ENCODE results near the gene ZNF766. TPM values are rescaled to one million over a fixed set of nuclear protein-coding genes. Genes with fewer than 3 reads are reported as not detected.
A peak's percentile ranks its signal among the peaks of the same experiment; 100 is the strongest.

Gene ZNF766
- total RNA-seq, result 10 to 100 TPM; 40.3 to 46.6 (median 42.0) TPM
- total RNA-seq (2013), result 38.7 TPM
- 33.5 to 105 (median 47.0) reads per million in 29 experiments for total RNA-seq

GRCh38 chr19:52269338-52270261, at the start of gene ZNF766:
ZNF766 (plus strand) TSS chr19:52269587; CDS start chr19:52269614, 27 bp downstream.
- Histone ChIP-seq H3K4me1 (ENCODE audit: control insufficient read depth in 1 of 2, extremely low read depth in 1 of 2, insufficient read depth in 2 of 2, low read length in 2 of 2) (peaks cover 6 to 38% of the 10 kb centered on the region in 2 experiments), H3K27ac (ENCODE audit: low read length) (peak within 1 kb of the TSS; percentile 93), H3K4me3 (ENCODE audit: control insufficient read depth in 1 of 2, extremely low read depth in 1 of 2, low read length in 1 of 2) (peak within 1 kb of the TSS; percentile 97), H3K36me3 (ENCODE audit: control insufficient read depth in 2 of 2, extremely low read depth in 1 of 2, insufficient read depth in 1 of 2, low read length in 1 of 2) (peaks cover 6 to 20% of the 10 kb centered on the region in 2 donors), H3K9me3 (no peaks in the 10 kb centered on the region), H3K27me3 (replicated peaks in 1 of 2; ENCODE audit: control insufficient read depth in 2 of 2, extremely low read depth in 1 of 2, insufficient read depth in 2 of 2, low read length in 1 of 2) (no peaks in the 10 kb centered on the region)
- Mint-ChIP-seq H3K4me3 (peak within 1 kb of the TSS; percentile 88 to 98 (median 95)), H3K27ac (peak within 1 kb of the TSS; percentile 93 to 94), H3K27me3 (no peaks in the 10 kb centered on the region), H3K4me1 (peaks cover 35 to 47% (median 42%) of the 10 kb centered on the region in 3 donors), H3K36me3 (peaks cover 40% of the 10 kb centered on the region), H3K9me3 (peaks cover 12 to 19% (median 17%) of the 10 kb centered on the region in 3 donors)
- DNase-seq, result peak; percentile 90 to 98 (median 96)
- CTCF ChIA-PET, result no interaction called here
- ATAC-seq (replicated peaks in 1 of 4), result peak; percentile 98 to 99 (median 98)
- under 1% methylated on average over 51 of the region's 70 CpGs for WGBS (ENCODE audit: insufficient coverage)
- POLR2A ChIA-PET, result no interaction called here

GRCh38 chr19:52219611-52220010, 49.8 kb upstream of the ZNF766 start:
- DNase-seq (no peak), ATAC-seq (replicated peaks in 1 of 4) (no peak)
- no peak overlapping the region for H3K27ac ChIP-seq (ENCODE audit: low read length)
- Mint-ChIP-seq H3K4me3 (no peak overlapping the region), H3K4me1 (no peaks in the 10 kb centered on the region), H3K36me3 (peaks cover 73% of the 10 kb centered on the region), H3K27me3 (no peaks in the 10 kb centered on the region), H3K9me3 (no peaks in the 10 kb centered on the region), H3K27ac (peak overlapping the region in 1 of 2 donors; percentile 52)
- H3K4me1 ChIP-seq (ENCODE audit: control insufficient read depth in 1 of 2, extremely low read depth in 1 of 2, insufficient read depth in 2 of 2, low read length in 2 of 2), result no peaks in the 10 kb centered on the region
- peaks cover 30 to 99% of the 10 kb centered on the region in 2 donors for H3K36me3 ChIP-seq (ENCODE audit: control insufficient read depth in 2 of 2, extremely low read depth in 1 of 2, insufficient read depth in 1 of 2, low read length in 1 of 2)
- H3K27me3 ChIP-seq (replicated peaks in 1 of 2; ENCODE audit: control insufficient read depth in 2 of 2, extremely low read depth in 1 of 2, insufficient read depth in 2 of 2, low read length in 1 of 2), result no peaks in the 10 kb centered on the region
- ChIA-PET POLR2A (interaction anchor here in 1 of 2 donors (0.5 kb wide), 1 partner anchor 96 kb away, joined by 4 read pairs; no protein-coding TSS in a partner anchor), CTCF (no interaction called here)
- H3K9me3 ChIP-seq, result no peaks in the 10 kb centered on the region
- WGBS (ENCODE audit: insufficient coverage), result 100% methylated on average over 6 of the region's 8 CpGs
- no peak overlapping the region for H3K4me3 ChIP-seq (ENCODE audit: control insufficient read depth in 1 of 2, extremely low read depth in 1 of 2, low read length in 1 of 2)

DNA sequence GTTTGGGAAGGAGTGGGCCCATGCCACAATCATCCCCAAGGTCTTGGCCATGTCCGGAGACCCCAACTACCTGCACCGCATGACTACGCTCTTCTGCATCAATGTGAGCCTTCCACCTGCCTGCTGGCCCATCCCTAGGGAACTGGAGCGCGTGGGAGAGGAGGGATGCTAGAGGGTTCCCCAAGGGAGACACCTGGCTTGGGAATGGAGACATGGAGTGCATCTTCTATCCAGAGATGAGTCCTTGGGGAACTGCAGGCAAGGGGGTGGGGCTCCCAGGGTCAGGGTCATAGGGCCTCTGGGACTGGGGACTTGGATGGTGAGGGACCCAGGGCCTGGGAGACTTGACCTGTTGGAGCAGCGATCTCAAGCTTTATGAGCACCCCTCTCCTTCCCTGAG, 48.4 kb upstream of the ZNF766 start:
- no peaks in the 10 kb centered on the region for H3K4me1 Mint-ChIP-seq
- H3K9me3 Mint-ChIP-seq, result no peaks in the 10 kb centered on the region
- ChIA-PET POLR2A (no interaction called here), CTCF (no interaction called here)
- WGBS (ENCODE audit: insufficient coverage), result 100% methylated on average over 1 of the region's 6 CpGs
- Histone ChIP-seq H3K4me3 (ENCODE audit: control insufficient read depth in 1 of 2, extremely low read depth in 1 of 2, low read length in 1 of 2) (no peak overlapping the region), H3K9me3 (no peaks in the 10 kb centered on the region), H3K27ac (ENCODE audit: low read length) (no peak overlapping the region), H3K4me1 (ENCODE audit: control insufficient read depth in 1 of 2, extremely low read depth in 1 of 2, insufficient read depth in 2 of 2, low read length in 2 of 2) (no peaks in the 10 kb centered on the region), H3K27me3 (replicated peaks in 1 of 2; ENCODE audit: control insufficient read depth in 2 of 2, extremely low read depth in 1 of 2, insufficient read depth in 2 of 2, low read length in 1 of 2) (no peaks in the 10 kb centered on the region), H3K36me3 (ENCODE audit: control insufficient read depth in 2 of 2, extremely low read depth in 1 of 2, insufficient read depth in 1 of 2, low read length in 1 of 2) (peaks cover 27 to 95% of the 10 kb centered on the region in 2 donors)
- no peak overlapping the region for H3K4me3 Mint-ChIP-seq
- no peak overlapping the region for H3K27ac Mint-ChIP-seq
- peaks cover 81% of the 10 kb centered on the region for H3K36me3 Mint-ChIP-seq
- ATAC-seq (replicated peaks in 1 of 4) (no peak), DNase-seq (no peak)
- no peaks in the 10 kb centered on the region for H3K27me3 Mint-ChIP-seq

- no peak overlapping the region for H3K27ac Mint-ChIP-seq
- POLR2A ChIA-PET, result no interaction called here
These were observed 47.5 kb upstream of the ZNF766 start for GRCh38 chr19:52221831-52222375.

GRCh38 chr19:52224211-52224610, 45.2 kb upstream of the ZNF766 start:
- peaks cover 28 to 82% of the 10 kb centered on the region in 2 donors for H3K36me3 ChIP-seq (ENCODE audit: control insufficient read depth in 2 of 2, extremely low read depth in 1 of 2, insufficient read depth in 1 of 2, low read length in 1 of 2)
- no peak overlapping the region for H3K4me3 ChIP-seq (ENCODE audit: control insufficient read depth in 1 of 2, extremely low read depth in 1 of 2, low read length in 1 of 2)
- H3K27ac ChIP-seq (ENCODE audit: low read length), result no peak overlapping the region
- no peaks in the 10 kb centered on the region for H3K27me3 ChIP-seq (replicated peaks in 1 of 2; ENCODE audit: control insufficient read depth in 2 of 2, extremely low read depth in 1 of 2, insufficient read depth in 2 of 2, low read length in 1 of 2)
- H3K9me3 ChIP-seq, result no peaks in the 10 kb centered on the region
- ChIA-PET POLR2A (no interaction called here), CTCF (no interaction called here)
- H3K27me3 Mint-ChIP-seq, result no peaks in the 10 kb centered on the region
- no peaks in the 10 kb centered on the region for H3K9me3 Mint-ChIP-seq
- H3K4me3 Mint-ChIP-seq, result no peak overlapping the region
- ATAC-seq (replicated peaks in 1 of 4) (no peak), DNase-seq (no peak)
- 94% methylated on average over 3 of the region's 5 CpGs for WGBS (ENCODE audit: insufficient coverage)
- H3K27ac Mint-ChIP-seq, result no peak overlapping the region
- H3K36me3 Mint-ChIP-seq, result peaks cover 76% of the 10 kb centered on the region
- no peaks in the 10 kb centered on the region for H3K4me1 ChIP-seq (ENCODE audit: control insufficient read depth in 1 of 2, extremely low read depth in 1 of 2, insufficient read depth in 2 of 2, low read length in 2 of 2)
- H3K4me1 Mint-ChIP-seq, result no peaks in the 10 kb centered on the region

More at GRCh38 chr19:52221831-52222375, 47.5 kb upstream of the ZNF766 start:
- Histone ChIP-seq H3K27me3 (replicated peaks in 1 of 2; ENCODE audit: control insufficient read depth in 2 of 2, extremely low read depth in 1 of 2, insufficient read depth in 2 of 2, low read length in 1 of 2) (no peaks in the 10 kb centered on the region), H3K27ac (ENCODE audit: low read length) (no peak overlapping the region), H3K36me3 (ENCODE audit: control insufficient read depth in 2 of 2, extremely low read depth in 1 of 2, insufficient read depth in 1 of 2, low read length in 1 of 2) (peaks cover 29 to 96% of the 10 kb centered on the region in 2 donors), H3K9me3 (no peaks in the 10 kb centered on the region), H3K4me3 (ENCODE audit: control insufficient read depth in 1 of 2, extremely low read depth in 1 of 2, low read length in 1 of 2) (no peak overlapping the region), H3K4me1 (ENCODE audit: control insufficient read depth in 1 of 2, extremely low read depth in 1 of 2, insufficient read depth in 2 of 2, low read length in 2 of 2) (no peaks in the 10 kb centered on the region)
- peaks cover 83% of the 10 kb centered on the region for H3K36me3 Mint-ChIP-seq
- H3K9me3 Mint-ChIP-seq, result no peaks in the 10 kb centered on the region
- WGBS (ENCODE audit: insufficient coverage), result 98% methylated on average over 5 of the region's 7 CpGs
- H3K27me3 Mint-ChIP-seq, result no peaks in the 10 kb centered on the region
- ATAC-seq (replicated peaks in 1 of 4), result no peak
- H3K4me1 Mint-ChIP-seq, result no peaks in the 10 kb centered on the region
- no peak overlapping the region for H3K4me3 Mint-ChIP-seq
- DNase-seq, result no peak
- CTCF ChIA-PET, result no interaction called here

DNA sequence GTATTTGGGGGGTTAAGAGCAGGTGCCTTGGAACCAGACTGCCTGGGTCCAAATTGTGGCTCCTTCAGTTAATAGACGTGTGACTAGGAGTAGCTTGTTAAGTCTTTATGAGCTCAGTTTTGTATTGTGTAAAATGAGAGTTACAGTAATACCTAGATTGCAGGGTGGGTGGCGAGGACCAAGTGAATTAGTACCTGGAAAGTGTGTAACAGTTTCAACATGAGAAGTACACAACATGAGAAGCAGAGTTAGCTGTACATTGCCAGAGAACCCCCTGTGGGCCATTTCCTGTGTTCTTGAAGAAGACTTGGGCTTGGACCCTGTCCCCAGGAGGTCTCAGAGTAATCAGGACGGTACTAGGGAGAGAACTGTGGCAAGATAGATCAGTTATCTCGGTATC, 42.7 kb upstream of the ZNF766 start:
- no peak overlapping the region for H3K27ac ChIP-seq (ENCODE audit: low read length)
- POLR2A ChIA-PET, result no interaction called here
- no peak for DNase-seq
- Mint-ChIP-seq H3K27ac (peak overlapping the region in 1 of 2 donors; percentile 25), H3K27me3 (no peaks in the 10 kb centered on the region), H3K36me3 (peaks cover 54% of the 10 kb centered on the region), H3K4me1 (no peaks in the 10 kb centered on the region), H3K9me3 (no peaks in the 10 kb centered on the region), H3K4me3 (no peak overlapping the region)
- WGBS (ENCODE audit: insufficient coverage), result 47% methylated on average over 2 of the region's 4 CpGs
- no peak overlapping the region for H3K4me3 ChIP-seq (ENCODE audit: control insufficient read depth in 1 of 2, extremely low read depth in 1 of 2, low read length in 1 of 2)
- CTCF ChIA-PET, result interaction anchor here in 1 of 2 donors (1.3 kb wide), 1 partner anchor 11 kb away, joined by 4 read pairs; no protein-coding TSS in a partner anchor
- H3K4me1 ChIP-seq (ENCODE audit: control insufficient read depth in 1 of 2, extremely low read depth in 1 of 2, insufficient read depth in 2 of 2, low read length in 2 of 2), result no peaks in the 10 kb centered on the region
- H3K36me3 ChIP-seq (ENCODE audit: control insufficient read depth in 2 of 2, extremely low read depth in 1 of 2, insufficient read depth in 1 of 2, low read length in 1 of 2), result peaks cover 18 to 58% of the 10 kb centered on the region in 2 donors
- ATAC-seq (replicated peaks in 1 of 4), result no peak
- no peaks in the 10 kb centered on the region for H3K9me3 ChIP-seq
- no peaks in the 10 kb centered on the region for H3K27me3 ChIP-seq (replicated peaks in 1 of 2; ENCODE audit: control insufficient read depth in 2 of 2, extremely low read depth in 1 of 2, insufficient read depth in 2 of 2, low read length in 1 of 2)
